Hepatocyte (in vitro differentiated cells): ENCODE results near the gene KCNJ16. TPM values are rescaled to one million over a fixed set of nuclear protein-coding genes. Genes with fewer than 3 reads are reported as not detected.

Experiments used
- DNase-seq: peaks from one replicate; pipeline ENCODE4 v3.0.0-alpha.2; 2016; ENCODE audit warnings: low spot score
- H2AFZ ChIP-seq: fragments of 200-600 bp; sonication (generic); 2 replicates; pipeline ENCODE4 v1.6.0; 2016; ENCODE audit warnings: antibody characterized with exemption, mild to moderate bottlenecking
- H3K27ac ChIP-seq: fragments of 200-600 bp; sonication (generic); 2 replicates; pipeline ENCODE4 v1.5.1; 2016; ENCODE audit warnings: mild to moderate bottlenecking
- H3K27me3 ChIP-seq: fragments of 200-600 bp; sonication (generic); 2 replicates; pipeline ENCODE4 v1.6.1; 2016
- H3K36me3 ChIP-seq: fragments of 200-600 bp; sonication (generic); replicated peaks from 2 replicates; pipeline ENCODE4 v1.5.1; 2016; ENCODE audit warnings: low read depth; ENCODE audit not compliant: insufficient read depth
- H3K4me1 ChIP-seq: fragments of 200-600 bp; sonication (generic); 2 replicates; pipeline ENCODE4 v1.5.1; 2016; ENCODE audit warnings: mild to moderate bottlenecking, moderate library complexity; ENCODE audit not compliant: insufficient read depth
- H3K4me2 ChIP-seq: fragments of 200-600 bp; sonication (generic); 2 replicates; pipeline ENCODE4 v1.6.0; 2016
- H3K4me3 ChIP-seq: fragments of 200-600 bp; sonication (generic); 2 replicates; pipeline ENCODE4 v1.5.1; 2016; ENCODE audit warnings: mild to moderate bottlenecking
- H3K79me2 ChIP-seq: fragments of 200-600 bp; sonication (generic); 2 replicates; pipeline ENCODE4 v1.6.0; 2017; ENCODE audit warnings: mild to moderate bottlenecking
- H3K9me2 ChIP-seq: fragments of 200-600 bp; sonication (generic); replicated peaks from 2 replicates; pipeline ENCODE4 v1.6.0; 2017; ENCODE audit warnings: mild to moderate bottlenecking; ENCODE audit not compliant: insufficient read depth
- H3K9me3 ChIP-seq: fragments of 200-600 bp; sonication (generic); 2 replicates; pipeline ENCODE4 v1.5.1; 2016; ENCODE audit warnings: low read depth, mild to moderate bottlenecking
- H4K20me1 ChIP-seq: fragments of 200-600 bp; sonication (generic); 2 replicates; pipeline ENCODE4 v1.6.0; 2016; ENCODE audit warnings: mild to moderate bottlenecking; ENCODE audit not compliant: insufficient read depth, poor library complexity, severe bottlenecking
- EZH2 ChIP-seq: fragments of 200-600 bp; sonication (generic); IDR thresholded peaks from 2 replicates; pipeline ENCODE4 v1.6.1; 2016; ENCODE audit warnings: antibody characterized with exemption, mild to moderate bottlenecking, borderline replicate concordance
- EZH2phosphoT487 ChIP-seq: fragments of 200-600 bp; sonication (generic); IDR thresholded peaks from one replicate; pipeline ENCODE4 v1.6.1; 2018; ENCODE audit warnings: antibody characterized with exemption, mild to moderate bottlenecking, low read depth, moderate library complexity; ENCODE audit not compliant: unreplicated experiment, severe bottlenecking
- WGBS: methylation state at CpG from one replicate; pipeline ENCODE4 v1.1.6; 2016; ENCODE audit warnings: low lambda C conversion rate; ENCODE audit errors: missing lambda C conversion rate; 5-methylcytosine and 5-hydroxymethylcytosine counted together
- polyA plus RNA-seq: library from polyadenylated mRNA; unstranded; fragments of >200 nt; fragmentation: Nextera tagmentation; extraction: Ambion mirVana; gene quantifications from 2 replicates; pipeline ENCODE4 v1.2.1, GENCODE V29; 2016
- total RNA-seq: library from RNA; depleted of rRNA; stranded (reverse); fragments of >200 nt; gene quantifications from 2 replicates; pipeline ENCODE4 v1.2.3, GENCODE V29; 2014
- TF ChIP-seq, protein P1 (sequence below): fragments of 200-600 bp; sonication (generic); IDR thresholded peaks from 2 replicates; pipeline ENCODE4 v1.5.1; 2016; ENCODE audit warnings: antibody characterized with exemption, mild to moderate bottlenecking; ENCODE audit not compliant: poor library complexity

Gene KCNJ16
- total and polyA plus RNA-seq, 2 experiments from 2014 or later: 2.7 to 40.6 TPM

DNA sequence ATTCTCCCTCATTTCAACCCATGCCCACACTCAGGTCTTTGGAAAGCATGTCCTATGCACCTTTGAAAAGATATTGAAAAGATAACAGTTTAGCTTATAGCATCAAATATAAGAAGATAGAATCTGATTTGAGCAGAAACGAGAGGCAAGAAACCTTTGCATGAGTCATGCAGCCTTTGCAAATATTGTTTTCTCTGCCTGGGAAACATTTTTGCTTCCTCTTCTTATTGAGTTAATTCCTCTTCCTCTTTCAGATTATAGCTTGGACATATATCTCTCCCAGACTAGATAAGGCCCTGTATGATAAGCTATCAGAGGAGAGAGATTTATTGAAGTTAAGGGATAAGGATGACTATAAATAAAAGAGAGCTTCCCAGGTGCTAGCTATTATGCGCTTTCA is 48.2 kb downstream of the KCNJ16 start:
- H4K20me1 ChIP-seq: no peaks in the 10 kb centered on the region
- H3K9me2 ChIP-seq: no peaks in the 10 kb centered on the region
- DNase-seq: no peak
- no peaks in the 10 kb centered on the region for H3K27me3 ChIP-seq
- H3K9me3 ChIP-seq: no peaks in the 10 kb centered on the region
- 56% methylated on average over 2 of the region's 2 CpGs for WGBS
- H3K36me3 ChIP-seq: no peaks in the 10 kb centered on the region
- H3K27ac ChIP-seq: no peak overlapping the region
- no peak overlapping the region for H3K4me3 ChIP-seq
- H3K4me1 ChIP-seq: no peaks in the 10 kb centered on the region
- no peaks in the 10 kb centered on the region for H3K79me2 ChIP-seq
- H3K4me2 ChIP-seq: no peak overlapping the region
- no peak for TF ChIP-seq EZH2
- no peak overlapping the region for H2AFZ ChIP-seq

DNA sequence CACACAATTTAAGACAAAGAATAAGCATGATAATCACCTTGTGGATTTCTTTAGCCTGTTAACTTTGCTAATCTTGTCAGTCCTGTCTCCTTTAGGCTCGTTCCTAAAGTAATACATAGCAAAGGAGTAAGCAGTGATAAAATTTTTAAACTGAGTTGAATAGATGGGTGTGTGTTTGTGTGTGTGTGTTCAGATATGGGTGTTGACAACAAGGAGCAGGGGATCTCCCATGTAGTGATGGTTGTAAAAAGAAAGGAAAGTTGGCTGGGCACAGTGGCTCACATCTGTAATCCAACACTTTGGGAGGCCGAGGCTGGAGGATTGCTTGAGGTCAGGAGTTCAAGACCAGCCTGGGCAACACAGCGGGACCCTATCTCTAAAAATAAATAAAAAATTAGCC is 49.7 kb downstream of the KCNJ16 start:
- WGBS: 75% methylated on average over 3 of the region's 3 CpGs

DNA sequence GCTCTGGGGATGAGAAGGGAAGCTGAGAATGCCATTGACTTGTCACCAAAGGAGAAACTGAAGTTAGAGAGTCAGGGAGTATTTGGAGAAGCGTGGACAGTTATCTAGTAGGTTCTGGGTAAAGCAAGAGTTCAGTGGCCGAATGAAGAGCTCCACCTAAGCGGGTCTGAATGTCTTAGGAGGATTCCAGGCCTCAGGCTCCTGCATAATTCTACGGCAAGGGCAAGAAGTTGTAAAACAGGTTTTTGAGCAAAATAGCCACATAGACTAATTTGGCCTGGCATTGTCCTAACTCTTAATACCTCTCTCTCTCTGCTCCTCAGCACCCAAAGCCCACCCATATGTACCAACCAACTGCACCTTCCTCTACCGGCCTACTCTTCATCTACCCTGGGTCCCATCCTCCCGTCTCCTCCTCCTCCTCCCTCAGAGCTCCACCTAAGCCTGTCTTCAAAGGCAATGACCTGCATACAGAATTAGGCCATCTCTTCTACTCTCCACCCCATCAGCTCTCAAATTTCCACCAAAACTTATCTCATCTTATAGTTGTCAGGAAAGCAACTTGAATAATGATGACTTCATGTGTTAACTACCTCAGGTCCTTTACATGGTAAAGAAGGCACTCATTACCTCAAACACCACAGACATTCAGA is 52.3 kb downstream of the KCNJ16 start:
- Histone ChIP-seq H3K4me1 (no peaks in the 10 kb centered on the region), H3K36me3 (no peaks in the 10 kb centered on the region), H2AFZ (no peak overlapping the region), H3K79me2 (no peaks in the 10 kb centered on the region), H3K9me2 (no peaks in the 10 kb centered on the region), H3K4me2 (no peak overlapping the region), H4K20me1 (no peaks in the 10 kb centered on the region), H3K27me3 (no peaks in the 10 kb centered on the region), H3K4me3 (no peak overlapping the region), H3K9me3 (no peaks in the 10 kb centered on the region), H3K27ac (no peak overlapping the region)
- DNase-seq: no peak
- WGBS: 83% methylated on average over 6 of the region's 6 CpGs
- TF ChIP-seq EZH2phosphoT487 (no peak), EZH2 (no peak)
- TF ChIP-seq, protein P1, sequence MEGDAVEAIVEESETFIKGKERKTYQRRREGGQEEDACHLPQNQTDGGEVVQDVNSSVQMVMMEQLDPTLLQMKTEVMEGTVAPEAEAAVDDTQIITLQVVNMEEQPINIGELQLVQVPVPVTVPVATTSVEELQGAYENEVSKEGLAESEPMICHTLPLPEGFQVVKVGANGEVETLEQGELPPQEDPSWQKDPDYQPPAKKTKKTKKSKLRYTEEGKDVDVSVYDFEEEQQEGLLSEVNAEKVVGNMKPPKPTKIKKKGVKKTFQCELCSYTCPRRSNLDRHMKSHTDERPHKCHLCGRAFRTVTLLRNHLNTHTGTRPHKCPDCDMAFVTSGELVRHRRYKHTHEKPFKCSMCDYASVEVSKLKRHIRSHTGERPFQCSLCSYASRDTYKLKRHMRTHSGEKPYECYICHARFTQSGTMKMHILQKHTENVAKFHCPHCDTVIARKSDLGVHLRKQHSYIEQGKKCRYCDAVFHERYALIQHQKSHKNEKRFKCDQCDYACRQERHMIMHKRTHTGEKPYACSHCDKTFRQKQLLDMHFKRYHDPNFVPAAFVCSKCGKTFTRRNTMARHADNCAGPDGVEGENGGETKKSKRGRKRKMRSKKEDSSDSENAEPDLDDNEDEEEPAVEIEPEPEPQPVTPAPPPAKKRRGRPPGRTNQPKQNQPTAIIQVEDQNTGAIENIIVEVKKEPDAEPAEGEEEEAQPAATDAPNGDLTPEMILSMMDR: no peak

More for the DNA sequence above, 49.7 kb downstream of the KCNJ16 start:
- no peak for TF ChIP-seq EZH2phosphoT487
- no peak for TF ChIP-seq EZH2
- TF ChIP-seq, protein P1: no peak
- H3K79me2 ChIP-seq: no peaks in the 10 kb centered on the region
- no peak for DNase-seq
- H3K9me2 ChIP-seq: no peaks in the 10 kb centered on the region
- no peak overlapping the region for H3K27ac ChIP-seq
- H3K9me3 ChIP-seq: no peaks in the 10 kb centered on the region
- no peaks in the 10 kb centered on the region for H3K27me3 ChIP-seq
- H3K36me3 ChIP-seq: no peaks in the 10 kb centered on the region
- H3K4me3 ChIP-seq: no peak overlapping the region
- H2AFZ ChIP-seq: no peak overlapping the region
- no peak overlapping the region for H3K4me2 ChIP-seq
- H4K20me1 ChIP-seq: no peaks in the 10 kb centered on the region
- no peaks in the 10 kb centered on the region for H3K4me1 ChIP-seq

DNA sequence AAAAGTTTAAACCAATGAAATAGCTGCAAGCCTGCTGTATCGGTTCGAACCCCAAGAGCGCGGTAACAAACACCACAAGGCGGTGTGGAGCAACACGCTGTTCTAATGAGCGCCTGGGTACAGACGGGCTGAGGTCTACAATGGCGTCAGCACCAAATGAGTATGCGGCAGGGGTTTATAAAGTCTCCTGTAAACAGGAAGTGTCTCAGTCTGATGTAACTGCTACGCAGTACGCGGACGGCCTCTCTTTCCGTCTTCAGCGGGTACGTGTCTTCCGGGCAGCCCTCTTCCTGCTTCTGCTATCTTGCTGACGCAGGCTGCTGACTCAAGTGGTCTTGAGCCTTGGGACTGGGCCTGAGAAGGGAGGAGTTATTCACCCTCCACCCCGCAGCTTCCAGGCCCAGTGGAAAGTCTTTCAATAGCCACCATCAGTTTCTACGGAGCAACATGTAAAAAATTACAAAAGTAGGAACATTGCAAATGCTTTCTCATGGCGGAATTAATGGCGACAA is 53.8 kb downstream of the KCNJ16 start:
- no peaks in the 10 kb centered on the region for H3K79me2 ChIP-seq
- 97% methylated on average over 23 of the region's 23 CpGs for WGBS
- H3K27me3 ChIP-seq: no peaks in the 10 kb centered on the region
- H3K36me3 ChIP-seq: no peaks in the 10 kb centered on the region
- H3K4me1 ChIP-seq: no peaks in the 10 kb centered on the region
- no peaks in the 10 kb centered on the region for H3K9me3 ChIP-seq
- no peak for DNase-seq
- no peaks in the 10 kb centered on the region for H3K9me2 ChIP-seq
- H3K4me3 ChIP-seq: no peak overlapping the region
- no peaks in the 10 kb centered on the region for H4K20me1 ChIP-seq
- no peak overlapping the region for H3K4me2 ChIP-seq
- no peak overlapping the region for H2AFZ ChIP-seq
- H3K27ac ChIP-seq: no peak overlapping the region
- TF ChIP-seq EZH2phosphoT487 (no peak), EZH2 (no peak)
- TF ChIP-seq, protein P1: no peak
